ENCODE data around the gene SNAP29. TPM values are rescaled to one million over a fixed set of nuclear protein-coding genes. Genes with fewer than 3 reads are reported as not detected.

Gene SNAP29
- total and polyA plus RNA-seq, 9 of the 15 experiments (the other 6 are each of a cell fraction or from before 2014, with no cell fraction given) = 19.5 to 250 (median 75.9) TPM

DNA sequence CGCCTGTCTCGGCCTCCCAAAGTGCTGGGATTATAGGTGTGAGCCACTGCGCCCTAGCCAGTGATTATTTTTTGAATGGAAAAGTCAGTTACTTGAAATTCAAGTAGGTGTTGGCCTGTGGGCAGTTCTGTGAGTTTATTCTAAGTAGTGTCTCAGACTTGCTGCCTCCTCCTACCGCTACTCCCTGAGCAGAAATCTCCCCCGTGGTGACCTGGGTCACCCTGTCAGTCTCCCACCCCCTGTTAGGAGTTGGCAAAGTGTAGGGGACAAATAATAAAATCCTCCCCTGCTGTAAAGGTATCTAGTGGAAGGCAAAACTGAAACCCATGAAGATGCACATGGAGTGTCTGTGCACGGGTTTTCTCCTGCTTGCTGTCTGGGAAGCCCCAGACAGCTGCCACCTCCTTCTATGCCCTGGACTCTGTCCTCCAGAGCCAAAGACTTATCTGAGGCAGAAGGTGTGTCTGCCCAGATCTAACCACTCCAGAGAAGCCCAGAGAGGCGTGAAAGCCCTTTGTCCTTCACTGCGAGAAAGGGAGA is 26.3 kb downstream of the SNAP29 start (continued):
- TF ChIP-seq, protein P1, sequence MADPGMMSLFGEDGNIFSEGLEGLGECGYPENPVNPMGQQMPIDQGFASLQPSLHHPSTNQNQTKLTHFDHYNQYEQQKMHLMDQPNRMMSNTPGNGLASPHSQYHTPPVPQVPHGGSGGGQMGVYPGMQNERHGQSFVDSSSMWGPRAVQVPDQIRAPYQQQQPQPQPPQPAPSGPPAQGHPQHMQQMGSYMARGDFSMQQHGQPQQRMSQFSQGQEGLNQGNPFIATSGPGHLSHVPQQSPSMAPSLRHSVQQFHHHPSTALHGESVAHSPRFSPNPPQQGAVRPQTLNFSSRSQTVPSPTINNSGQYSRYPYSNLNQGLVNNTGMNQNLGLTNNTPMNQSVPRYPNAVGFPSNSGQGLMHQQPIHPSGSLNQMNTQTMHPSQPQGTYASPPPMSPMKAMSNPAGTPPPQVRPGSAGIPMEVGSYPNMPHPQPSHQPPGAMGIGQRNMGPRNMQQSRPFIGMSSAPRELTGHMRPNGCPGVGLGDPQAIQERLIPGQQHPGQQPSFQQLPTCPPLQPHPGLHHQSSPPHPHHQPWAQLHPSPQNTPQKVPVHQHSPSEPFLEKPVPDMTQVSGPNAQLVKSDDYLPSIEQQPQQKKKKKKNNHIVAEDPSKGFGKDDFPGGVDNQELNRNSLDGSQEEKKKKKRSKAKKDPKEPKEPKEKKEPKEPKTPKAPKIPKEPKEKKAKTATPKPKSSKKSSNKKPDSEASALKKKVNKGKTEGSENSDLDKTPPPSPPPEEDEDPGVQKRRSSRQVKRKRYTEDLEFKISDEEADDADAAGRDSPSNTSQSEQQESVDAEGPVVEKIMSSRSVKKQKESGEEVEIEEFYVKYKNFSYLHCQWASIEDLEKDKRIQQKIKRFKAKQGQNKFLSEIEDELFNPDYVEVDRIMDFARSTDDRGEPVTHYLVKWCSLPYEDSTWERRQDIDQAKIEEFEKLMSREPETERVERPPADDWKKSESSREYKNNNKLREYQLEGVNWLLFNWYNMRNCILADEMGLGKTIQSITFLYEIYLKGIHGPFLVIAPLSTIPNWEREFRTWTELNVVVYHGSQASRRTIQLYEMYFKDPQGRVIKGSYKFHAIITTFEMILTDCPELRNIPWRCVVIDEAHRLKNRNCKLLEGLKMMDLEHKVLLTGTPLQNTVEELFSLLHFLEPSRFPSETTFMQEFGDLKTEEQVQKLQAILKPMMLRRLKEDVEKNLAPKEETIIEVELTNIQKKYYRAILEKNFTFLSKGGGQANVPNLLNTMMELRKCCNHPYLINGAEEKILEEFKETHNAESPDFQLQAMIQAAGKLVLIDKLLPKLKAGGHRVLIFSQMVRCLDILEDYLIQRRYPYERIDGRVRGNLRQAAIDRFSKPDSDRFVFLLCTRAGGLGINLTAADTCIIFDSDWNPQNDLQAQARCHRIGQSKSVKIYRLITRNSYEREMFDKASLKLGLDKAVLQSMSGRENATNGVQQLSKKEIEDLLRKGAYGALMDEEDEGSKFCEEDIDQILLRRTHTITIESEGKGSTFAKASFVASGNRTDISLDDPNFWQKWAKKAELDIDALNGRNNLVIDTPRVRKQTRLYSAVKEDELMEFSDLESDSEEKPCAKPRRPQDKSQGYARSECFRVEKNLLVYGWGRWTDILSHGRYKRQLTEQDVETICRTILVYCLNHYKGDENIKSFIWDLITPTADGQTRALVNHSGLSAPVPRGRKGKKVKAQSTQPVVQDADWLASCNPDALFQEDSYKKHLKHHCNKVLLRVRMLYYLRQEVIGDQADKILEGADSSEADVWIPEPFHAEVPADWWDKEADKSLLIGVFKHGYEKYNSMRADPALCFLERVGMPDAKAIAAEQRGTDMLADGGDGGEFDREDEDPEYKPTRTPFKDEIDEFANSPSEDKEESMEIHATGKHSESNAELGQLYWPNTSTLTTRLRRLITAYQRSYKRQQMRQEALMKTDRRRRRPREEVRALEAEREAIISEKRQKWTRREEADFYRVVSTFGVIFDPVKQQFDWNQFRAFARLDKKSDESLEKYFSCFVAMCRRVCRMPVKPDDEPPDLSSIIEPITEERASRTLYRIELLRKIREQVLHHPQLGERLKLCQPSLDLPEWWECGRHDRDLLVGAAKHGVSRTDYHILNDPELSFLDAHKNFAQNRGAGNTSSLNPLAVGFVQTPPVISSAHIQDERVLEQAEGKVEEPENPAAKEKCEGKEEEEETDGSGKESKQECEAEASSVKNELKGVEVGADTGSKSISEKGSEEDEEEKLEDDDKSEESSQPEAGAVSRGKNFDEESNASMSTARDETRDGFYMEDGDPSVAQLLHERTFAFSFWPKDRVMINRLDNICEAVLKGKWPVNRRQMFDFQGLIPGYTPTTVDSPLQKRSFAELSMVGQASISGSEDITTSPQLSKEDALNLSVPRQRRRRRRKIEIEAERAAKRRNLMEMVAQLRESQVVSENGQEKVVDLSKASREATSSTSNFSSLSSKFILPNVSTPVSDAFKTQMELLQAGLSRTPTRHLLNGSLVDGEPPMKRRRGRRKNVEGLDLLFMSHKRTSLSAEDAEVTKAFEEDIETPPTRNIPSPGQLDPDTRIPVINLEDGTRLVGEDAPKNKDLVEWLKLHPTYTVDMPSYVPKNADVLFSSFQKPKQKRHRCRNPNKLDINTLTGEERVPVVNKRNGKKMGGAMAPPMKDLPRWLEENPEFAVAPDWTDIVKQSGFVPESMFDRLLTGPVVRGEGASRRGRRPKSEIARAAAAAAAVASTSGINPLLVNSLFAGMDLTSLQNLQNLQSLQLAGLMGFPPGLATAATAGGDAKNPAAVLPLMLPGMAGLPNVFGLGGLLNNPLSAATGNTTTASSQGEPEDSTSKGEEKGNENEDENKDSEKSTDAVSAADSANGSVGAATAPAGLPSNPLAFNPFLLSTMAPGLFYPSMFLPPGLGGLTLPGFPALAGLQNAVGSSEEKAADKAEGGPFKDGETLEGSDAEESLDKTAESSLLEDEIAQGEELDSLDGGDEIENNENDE (IDR thresholded peaks at IDR 0.05; ENCODE audit: low read depth, low read length) = no peak
- TF ChIP-seq FOXA3 (CRISPR knock-in tag; conservative IDR thresholded peaks at IDR 0.05 in 1 of 2, IDR thresholded peaks at IDR 0.05 in 1 of 2) (no peak), FUS (optimal IDR thresholded peaks at IDR 0.05; ENCODE audit: low read depth, low read length) (no peak), ZNF124 (CRISPR knock-in tag; IDR thresholded peaks at IDR 0.05) (no peak), NONO (IDR thresholded peaks at IDR 0.05; ENCODE audit: low read depth in 2 of 2, low read length in 1 of 2) (no peak), POLR2H (tag; IDR thresholded peaks at IDR 0.05; ENCODE audit: low read depth) (no peak), HNRNPK (IDR thresholded peaks at IDR 0.05; ENCODE audit: low read depth, low read length, poor library complexity, severe bottlenecking) (no peak), MEF2A (IDR thresholded peaks at IDR 0.05; ENCODE audit: control insufficient read depth, low read depth, low read length) (no peak), ZFP1 (CRISPR knock-in tag; IDR thresholded peaks at IDR 0.05) (0 out of 2 replicates have a peak, but pooled peaks have one; percentile 45), XRCC4 (IDR thresholded peaks at IDR 0.05; ENCODE audit: extremely low read depth, insufficient read depth, insufficient read length) (no peak), ZNF12 (CRISPR knock-in tag; IDR thresholded peaks at IDR 0.05) (no peak; the same call in 1 of the 2 replicates), ZNF253 (CRISPR knock-in tag; conservative IDR thresholded peaks at IDR 0.05) (peak; percentile 38; the same call in 1 of the 2 replicates)
- TF ChIP-seq, protein P2, sequence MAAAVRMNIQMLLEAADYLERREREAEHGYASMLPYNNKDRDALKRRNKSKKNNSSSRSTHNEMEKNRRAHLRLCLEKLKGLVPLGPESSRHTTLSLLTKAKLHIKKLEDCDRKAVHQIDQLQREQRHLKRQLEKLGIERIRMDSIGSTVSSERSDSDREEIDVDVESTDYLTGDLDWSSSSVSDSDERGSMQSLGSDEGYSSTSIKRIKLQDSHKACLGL (CRISPR knock-in tag; IDR thresholded peaks at IDR 0.05; ENCODE audit: borderline replicate concordance, poor library complexity, severe bottlenecking) = peak; percentile 2
- TF ChIP-seq, protein P3, sequence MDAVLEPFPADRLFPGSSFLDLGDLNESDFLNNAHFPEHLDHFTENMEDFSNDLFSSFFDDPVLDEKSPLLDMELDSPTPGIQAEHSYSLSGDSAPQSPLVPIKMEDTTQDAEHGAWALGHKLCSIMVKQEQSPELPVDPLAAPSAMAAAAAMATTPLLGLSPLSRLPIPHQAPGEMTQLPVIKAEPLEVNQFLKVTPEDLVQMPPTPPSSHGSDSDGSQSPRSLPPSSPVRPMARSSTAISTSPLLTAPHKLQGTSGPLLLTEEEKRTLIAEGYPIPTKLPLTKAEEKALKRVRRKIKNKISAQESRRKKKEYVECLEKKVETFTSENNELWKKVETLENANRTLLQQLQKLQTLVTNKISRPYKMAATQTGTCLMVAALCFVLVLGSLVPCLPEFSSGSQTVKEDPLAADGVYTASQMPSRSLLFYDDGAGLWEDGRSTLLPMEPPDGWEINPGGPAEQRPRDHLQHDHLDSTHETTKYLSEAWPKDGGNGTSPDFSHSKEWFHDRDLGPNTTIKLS (IDR thresholded peaks at IDR 0.05; ENCODE audit: borderline replicate concordance, low read depth) = no peak
